Coronary artery (tissue), 2 donors: ENCODE data around the gene DNTT.

Source experiments
- DNase-seq: peaks from one replicate; pipeline ENCODE4 v3.0.0-alpha.2; 2017; ENCODE audit warnings: low spot score
- H3K27ac ChIP-seq, 2 donors: fragments of 200-600 bp; sonication (generic); one replicate each; pipeline ENCODE4 v1.5.1; 2016 to 2019
- H3K4me3 ChIP-seq: fragments of 200-600 bp; sonication (generic); 2 replicates; pipeline ENCODE4 v1.5.1; 2016; ENCODE audit warnings: mild to moderate bottlenecking, moderate library complexity
- CTCF ChIP-seq: fragments of 200-600 bp; sonication (generic); IDR thresholded peaks from one replicate; pipeline ENCODE4 v1.5.1; 2019; ENCODE audit warnings: antibody characterized with exemption

DNTT gene

GRCh38 chr10:96276831-96277230 is 27.4 kb upstream of the DNTT start:
- TF ChIP-seq CTCF, result no peak
- no peak for DNase-seq
- H3K27ac ChIP-seq, result no peak overlapping the region
- no peak overlapping the region for H3K4me3 ChIP-seq

GRCh38 chr10:96279191-96279641 is 25.0 kb upstream of the DNTT start:
- Histone ChIP-seq H3K27ac (no peak overlapping the region), H3K4me3 (no peak overlapping the region)
- DNase-seq, result no peak
- TF ChIP-seq CTCF, result no peak

- no peak overlapping the region for H3K27ac ChIP-seq
- no peak for DNase-seq
- no peak for TF ChIP-seq CTCF
- no peak overlapping the region for H3K4me3 ChIP-seq
Measured at GRCh38 chr10:96280859-96281258, 23.4 kb upstream of the DNTT start.

GRCh38 chr10:96281444-96282029 is 22.7 kb upstream of the DNTT start:
- Histone ChIP-seq H3K4me3 (no peak overlapping the region), H3K27ac (no peak overlapping the region)
- no peak for DNase-seq
- no peak for TF ChIP-seq CTCF

- no peak overlapping the region for H3K4me3 ChIP-seq
- no peak for TF ChIP-seq CTCF
- H3K27ac ChIP-seq, result no peak overlapping the region
- no peak for DNase-seq
Measured at GRCh38 chr10:96283351-96283750, 20.9 kb upstream of the DNTT start.

- DNase-seq, result no peak
- H3K4me3 ChIP-seq, result no peak overlapping the region
- H3K27ac ChIP-seq, result no peak overlapping the region
- no peak for TF ChIP-seq CTCF
Measured at GRCh38 chr10:96283756-96284155, 20.5 kb upstream of the DNTT start.

- no peak for TF ChIP-seq CTCF
- Histone ChIP-seq H3K27ac (no peak overlapping the region), H3K4me3 (no peak overlapping the region)
- DNase-seq, result no peak
Measured at GRCh38 chr10:96285331-96285752, 18.9 kb upstream of the DNTT start.
